H1 (cell line): ENCODE data around the gene CRY1. TPM values are rescaled to one million over a fixed set of nuclear protein-coding genes. Genes with fewer than 3 reads are reported as not detected.

Experiments
- CTCF ChIA-PET: fragments of 300-600 bp; sonication (Branson Sonifier 250); formaldehyde crosslinking; loops from one replicate; lab custom pipeline; 2021; ENCODE audit not compliant: partially characterized antibody; lab: Charles Lee
- POLR2A ChIA-PET: fragments of 300-600 bp; sonication (Branson Sonifier 250); formaldehyde crosslinking; loops from one replicate; lab custom pipeline; 2021; ENCODE audit warnings: inconsistent platforms; ENCODE audit not compliant: partially characterized antibody; lab: Charles Lee
- DNase-seq, 2 experiments: peaks; one replicate each; pipeline versions ENCODE4 v3.0.0 to v3.0.0-alpha.2; 2010 to 2022; ENCODE audit warnings: low spot score in 2 of 2, low read depth in 1 of 2, mixed read lengths in 1 of 2
- FAIRE-seq: peaks from 2 replicates; lab custom pipeline; 2011; peaks lifted over from hg19 to GRCh38; lab: Jason Lieb, UNC
- H2AFZ ChIP-seq: 2 replicates; pipeline ENCODE4 v1.8.1; 2012; ENCODE audit warnings: low read length, inconsistent platforms
- H2AK5ac ChIP-seq: 2 replicates; pipeline ENCODE4 v1.6.1; 2013; ENCODE audit warnings: low read depth, low read length
- H2BK120ac ChIP-seq: replicated peaks from 2 replicates; pipeline ENCODE3; 2013; ENCODE audit warnings: low read depth, low read length, inconsistent platforms
- H2BK12ac ChIP-seq: 2 replicates; pipeline ENCODE4 v1.6.1; 2013; ENCODE audit warnings: low read depth, low read length
- H2BK15ac ChIP-seq: 2 replicates; pipeline ENCODE4 v1.6.1; 2013; ENCODE audit warnings: low read length
- H2BK20ac ChIP-seq: 2 replicates; pipeline ENCODE4 v1.6.1; 2013; ENCODE audit warnings: low read length
- H2BK5ac ChIP-seq: 2 replicates; pipeline ENCODE4 v1.6.1; 2013; ENCODE audit warnings: low read depth, low read length
- H3K14ac ChIP-seq: 2 replicates; pipeline ENCODE4 v1.6.1; 2013; ENCODE audit warnings: inconsistent platforms; ENCODE audit not compliant: insufficient read length
- H3K18ac ChIP-seq: 2 replicates; pipeline ENCODE4 v1.6.1; 2013; ENCODE audit warnings: low read length; ENCODE audit errors: extremely low read depth
- H3K23ac ChIP-seq: 2 replicates; pipeline ENCODE4 v1.6.1; 2013; ENCODE audit warnings: inconsistent platforms; ENCODE audit not compliant: insufficient read length
- H3K23me2 ChIP-seq: 2 replicates; pipeline ENCODE4 v1.6.1; 2013; ENCODE audit warnings: low read depth, low read length
- H3K27ac ChIP-seq: 2 replicates; pipeline ENCODE4 v1.6.1; 2011; ENCODE audit warnings: low read depth, low read length, inconsistent platforms
- H3K27me3 ChIP-seq, 4 experiments: replicated peaks in 1 of 4; 1 replicate in 1 of 4; 2 replicates in 3 of 4; pipeline versions ENCODE4 v1.6.1 to v1.8.1; 2011 to 2013; ENCODE audit warnings: low read length in 3 of 4, mild to moderate bottlenecking in 3 of 4, inconsistent platforms in 2 of 4, mixed read lengths in 2 of 4, moderate library complexity in 1 of 4; ENCODE audit not compliant: control insufficient read depth in 3 of 4, insufficient read depth in 3 of 4; ENCODE audit errors: extremely low read depth in 1 of 4
- H3K36me3 ChIP-seq, 4 experiments: 2 replicates each; pipeline versions ENCODE4 v1.6.1 to v1.8.1; 2011 to 2013; ENCODE audit warnings: mild to moderate bottlenecking in 4 of 4, low read length in 3 of 4, moderate library complexity in 2 of 4, control low read depth in 1 of 4, inconsistent platforms in 1 of 4; ENCODE audit not compliant: insufficient read depth in 4 of 4, control insufficient read depth in 2 of 4
- H3K4ac ChIP-seq: replicated peaks from 2 replicates; pipeline ENCODE3; 2013; ENCODE audit warnings: low read length, low read depth, mixed read lengths, inconsistent platforms; ENCODE audit not compliant: insufficient read length
- H3K4me1 ChIP-seq, 4 experiments: replicated peaks in 1 of 4; 1 replicate in 1 of 4; 2 replicates in 3 of 4; pipeline versions ENCODE4 v1.6.1 to v1.8.1; 2011 to 2013; ENCODE audit warnings: low read length in 3 of 4, inconsistent platforms in 2 of 4, mixed read lengths in 1 of 4; ENCODE audit not compliant: insufficient read depth in 4 of 4, control insufficient read depth in 3 of 4
- H3K4me2 ChIP-seq, 2 experiments: 2 replicates each; pipeline versions ENCODE4 v1.6.1 to v1.8.1; 2011 to 2013; ENCODE audit warnings: low read depth in 2 of 2, low read length in 2 of 2, control low read depth in 1 of 2, inconsistent platforms in 1 of 2, mild to moderate bottlenecking in 1 of 2; ENCODE audit not compliant: insufficient read depth in 1 of 2
- H3K4me3 ChIP-seq, 4 experiments: fragments of 200-600, 300-600 bp in 1 of 4; sonication (generic), shearing (Covaris generic), sonication (Bioruptor Twin) in 1 of 4; 2 replicates each; pipeline versions ENCODE4 v1.5.1 to v1.8.1; 2011 to 2016; ENCODE audit warnings: low read length in 4 of 4, low read depth in 3 of 4, control low read depth in 2 of 4, inconsistent platforms in 2 of 4, mild to moderate bottlenecking in 2 of 4, mixed read lengths in 1 of 4, moderate library complexity in 1 of 4; ENCODE audit not compliant: insufficient read depth in 2 of 4; ENCODE audit errors: extremely low read depth in 1 of 4
- H3K56ac ChIP-seq: replicated peaks from 2 replicates; pipeline ENCODE3; 2013; ENCODE audit warnings: low read depth, mild to moderate bottlenecking, mixed read lengths, low read length, inconsistent platforms; ENCODE audit not compliant: insufficient read length
- H3K79me1 ChIP-seq: 2 replicates; pipeline ENCODE4 v1.6.1; 2013; ENCODE audit warnings: low read depth, low read length, control low read depth
- H3K79me2 ChIP-seq, 2 experiments: 2 replicates each; pipeline versions ENCODE4 v1.6.1 to v1.8.1; 2012 to 2013; ENCODE audit warnings: low read length in 2 of 2, mild to moderate bottlenecking in 2 of 2, inconsistent platforms in 1 of 2; ENCODE audit not compliant: insufficient read depth in 2 of 2, control insufficient read depth in 1 of 2
- H3K9ac ChIP-seq, 4 experiments: replicated peaks in 1 of 4; 1 replicate in 1 of 4; 2 replicates in 3 of 4; pipeline versions ENCODE4 v1.6.1 to v1.8.1; 2011 to 2013; ENCODE audit warnings: low read depth in 3 of 4, low read length in 3 of 4, control low read depth in 2 of 4, mild to moderate bottlenecking in 2 of 4, moderate library complexity in 2 of 4, inconsistent platforms in 1 of 4; ENCODE audit errors: extremely low read depth in 1 of 4
- H3K9me3 ChIP-seq, 2 experiments: 2 replicates each; pipeline versions ENCODE4 v1.6.1 to v1.8.1; 2012 to 2013; ENCODE audit warnings: mild to moderate bottlenecking in 2 of 2, moderate library complexity in 2 of 2, control low read depth in 1 of 2, inconsistent platforms in 1 of 2, low read depth in 1 of 2, low read length in 1 of 2, mixed read lengths in 1 of 2; ENCODE audit not compliant: insufficient read depth in 2 of 2
- H4K20me1 ChIP-seq, 2 experiments: replicated peaks in 1 of 2; 2 replicates each; pipeline versions ENCODE3 to v1.8.1; 2011 to 2013; ENCODE audit warnings: inconsistent platforms in 2 of 2, low read length in 2 of 2, mild to moderate bottlenecking in 1 of 2; ENCODE audit not compliant: insufficient read depth in 2 of 2, control insufficient read depth in 1 of 2
- H4K5ac ChIP-seq: 2 replicates; pipeline ENCODE4 v1.6.1; 2013; ENCODE audit warnings: low read length, low read depth, mixed read lengths, inconsistent platforms; ENCODE audit not compliant: insufficient read length
- H4K8ac ChIP-seq: 2 replicates; pipeline ENCODE4 v1.8.0; 2013; ENCODE audit warnings: mild to moderate bottlenecking, moderate library complexity, low read length, inconsistent platforms; ENCODE audit not compliant: insufficient read depth; ENCODE audit errors: extremely low read depth
- H4K91ac ChIP-seq: replicated peaks from 2 replicates; pipeline ENCODE3; 2013; ENCODE audit warnings: low read length, mixed read lengths, inconsistent platforms; ENCODE audit not compliant: insufficient read length
- CTCF ChIP-seq, 3 experiments: IDR thresholded peaks; 1 replicate in 2 of 3; 2 replicates in 1 of 3; pipeline versions ENCODE4 v1.5.1 to v1.6.1; 2011; ENCODE audit warnings: low read length in 3 of 3, mild to moderate bottlenecking in 3 of 3, inconsistent platforms in 2 of 3, low read depth in 1 of 3, moderate library complexity in 1 of 3; ENCODE audit not compliant: insufficient read depth in 1 of 3; ENCODE audit errors: control extremely low read depth in 1 of 3
- E2F6 ChIP-seq: IDR thresholded peaks from 2 replicates; pipeline ENCODE4 v1.6.1; 2012; ENCODE audit warnings: inconsistent platforms
- EGR1 ChIP-seq: IDR thresholded peaks from 2 replicates; pipeline ENCODE4 v1.6.1; 2011; ENCODE audit warnings: low read depth, low read length, borderline replicate concordance
- EZH2 ChIP-seq: fragments of 200-600 bp; sonication (generic); IDR thresholded peaks from 2 replicates; pipeline ENCODE4 v1.7.1; 2012; ENCODE audit warnings: low read depth, mild to moderate bottlenecking, moderate library complexity, low read length, inconsistent platforms; ENCODE audit not compliant: severe bottlenecking
- FOSL1 ChIP-seq: IDR thresholded peaks from 2 replicates; pipeline ENCODE4 v1.6.1; 2011; ENCODE audit warnings: mild to moderate bottlenecking, low read depth, low read length, moderate library complexity; ENCODE audit not compliant: insufficient read depth
- PHF8 ChIP-seq: fragments of 200-600 bp; sonication (generic); conservative IDR thresholded peaks from 2 replicates; pipeline ENCODE4 v1.7.1; 2012; ENCODE audit warnings: low read depth, mild to moderate bottlenecking, inconsistent platforms, low read length, moderate library complexity
- POLR2AphosphoS5 ChIP-seq: IDR thresholded peaks from 2 replicates; pipeline ENCODE4 v1.6.1; 2011; ENCODE audit warnings: low read depth, low read length
- TEAD4 ChIP-seq: IDR thresholded peaks from 2 replicates; pipeline ENCODE4 v1.6.1; 2012; ENCODE audit warnings: low read depth, low read length, inconsistent platforms, mixed read lengths
- WGBS, 2 experiments: shearing (Covaris generic) in 1 of 2; methylation state at CpG; one replicate each; pipeline versions ENCODE4 v1.1.6 to v1.1.7; 2013 to 2015; ENCODE audit warnings: low lambda C conversion rate in 2 of 2, mixed read lengths in 2 of 2, inconsistent platforms in 1 of 2, low coverage in 1 of 2, missing lambda C conversion rate in 1 of 2; ENCODE audit not compliant: insufficient replicate concordance in 2 of 2, insufficient coverage in 1 of 2, insufficient read length in 1 of 2; ENCODE audit errors: extremely low coverage in 1 of 2, missing lambda C conversion rate in 1 of 2; 5-methylcytosine and 5-hydroxymethylcytosine counted together
- polyA plus RNA-seq, 7 experiments: library from polyadenylated mRNA; depleted of rRNA in 3 of 7; stranded (reverse) in 5 of 7; unstranded in 2 of 7; fragments of >200 nt in 5 of 7; fragments of 200-250 nt in 2 of 7; gene quantifications; 1 replicate in 5 of 7; 2 replicates in 1 of 7; 4 replicates in 1 of 7; pipeline versions ENCODE4 v1.2.1 to v1.2.3, GENCODE V29; 2011 to 2013; ENCODE audit warnings: missing spikeins in 2 of 7, mixed read lengths in 2 of 7
- total RNA-seq: library from RNA; stranded (reverse); fragmentation: NEBNext Ultra II Directional; extraction: Animal tissue kit (Norgen Biotek cat#: 25700); gene quantifications from 2 replicates; pipeline ENCODE4 v1.2.1, GENCODE V29; 2021

CRY1 gene
- total and polyA plus RNA-seq, 2 of the 8 experiments (the other 6 are each of a cell fraction or from before 2014, with no cell fraction given) = 13.6 to 25.1 TPM

GRCh38 chr12:107134558-107134957, 41.2 kb upstream of the CRY1 start:
- POLR2A ChIA-PET = no interaction called here
- CTCF ChIA-PET = interaction anchor here (0.5 to 12.9 kb wide), 35 partner anchors 8 to 1143 kb away, joined by 3 to 193 read pairs (median 4); a partner anchor contains a TSS
- peaks cover 0 to 5% (median 0%) of the 10 kb centered on the region in 4 experiments; a peak in 2 of 7 replicates for H3K4me1 ChIP-seq
- H3K36me3 ChIP-seq = no peaks in the 10 kb centered on the region
- H2BK20ac ChIP-seq = no peak overlapping the region
- no peaks in the 10 kb centered on the region for H3K23me2 ChIP-seq
- no peaks in the 10 kb centered on the region for H3K27me3 ChIP-seq
- 64% methylated on average over 1 of the region's 1 CpG; no CpG with 5 or more reads in 1 of the 2 experiments for WGBS, 2 experiments
- no peak overlapping the region for H4K91ac ChIP-seq
- H4K8ac ChIP-seq = no peak overlapping the region
- H4K5ac ChIP-seq = no peak overlapping the region
- H4K20me1 ChIP-seq = no peaks in the 10 kb centered on the region
- no peaks in the 10 kb centered on the region for H3K79me1 ChIP-seq
- FAIRE-seq = peak; percentile 90
- H2BK12ac ChIP-seq = no peak overlapping the region
- H3K4ac ChIP-seq = no peak overlapping the region
- H3K14ac ChIP-seq = no peak overlapping the region
- H3K79me2 ChIP-seq = no peaks in the 10 kb centered on the region
- H3K27ac ChIP-seq = no peak overlapping the region
- H3K56ac ChIP-seq = no peak overlapping the region
- H3K9me3 ChIP-seq = no peaks in the 10 kb centered on the region
- peak; percentile 47 to 63 for DNase-seq
- H3K9ac ChIP-seq = no peak overlapping the region
- H2BK120ac ChIP-seq = no peak overlapping the region
- H3K4me2 ChIP-seq = no peak overlapping the region
- H3K18ac ChIP-seq = no peak overlapping the region
- H3K4me3 ChIP-seq = no peak overlapping the region
- H2AFZ ChIP-seq = no peak overlapping the region
- H2BK15ac ChIP-seq = no peak overlapping the region; the same call in 1 of the 2 replicates
- no peak overlapping the region for H2AK5ac ChIP-seq
- H3K23ac ChIP-seq = no peak overlapping the region
- no peak overlapping the region for H2BK5ac ChIP-seq
- TF ChIP-seq E2F6 (no peak), POLR2AphosphoS5 (no peak), EGR1 (peak; percentile 45; the same call in 1 of the 2 replicates), CTCF (IDR thresholded peaks at IDR 0.05; ENCODE audit: control extremely low read depth in 1 of 3, insufficient read depth in 1 of 3, low read depth in 1 of 3, low read length in 3 of 3) (peak; percentile 83 to 99 (median 95)), PHF8 (no peak), EZH2 (no peak), TEAD4 (0 out of 2 replicates have a peak, but pooled peaks have one; percentile 13), FOSL1 (no peak)
